PFSK-1 (cell line): ENCODE results near the gene IL1R2.

Experiments
- POLR2AphosphoS5 ChIP-seq: IDR thresholded peaks from 2 replicates; pipeline ENCODE4 v1.6.1; 2012; ENCODE audit warnings: low read depth, mild to moderate bottlenecking, control low read depth, low read length, moderate library complexity
- TAF1 ChIP-seq: IDR thresholded peaks from 2 replicates; pipeline ENCODE4 v1.6.1; 2012; ENCODE audit warnings: low read length, control low read depth, borderline replicate concordance; ENCODE audit not compliant: insufficient read depth
- TF ChIP-seq, protein P1 (sequence below), 2 experiments: IDR thresholded peaks; 2 replicates each; pipeline versions ENCODE4 v1.6.1 to v1.8.0; 2011 to 2012; ENCODE audit warnings: low read depth in 2 of 2, low read length in 2 of 2, control low read depth in 1 of 2, inconsistent platforms in 1 of 2, mild to moderate bottlenecking in 1 of 2, moderate library complexity in 1 of 2; ENCODE audit not compliant: insufficient read depth in 1 of 2

DNA sequence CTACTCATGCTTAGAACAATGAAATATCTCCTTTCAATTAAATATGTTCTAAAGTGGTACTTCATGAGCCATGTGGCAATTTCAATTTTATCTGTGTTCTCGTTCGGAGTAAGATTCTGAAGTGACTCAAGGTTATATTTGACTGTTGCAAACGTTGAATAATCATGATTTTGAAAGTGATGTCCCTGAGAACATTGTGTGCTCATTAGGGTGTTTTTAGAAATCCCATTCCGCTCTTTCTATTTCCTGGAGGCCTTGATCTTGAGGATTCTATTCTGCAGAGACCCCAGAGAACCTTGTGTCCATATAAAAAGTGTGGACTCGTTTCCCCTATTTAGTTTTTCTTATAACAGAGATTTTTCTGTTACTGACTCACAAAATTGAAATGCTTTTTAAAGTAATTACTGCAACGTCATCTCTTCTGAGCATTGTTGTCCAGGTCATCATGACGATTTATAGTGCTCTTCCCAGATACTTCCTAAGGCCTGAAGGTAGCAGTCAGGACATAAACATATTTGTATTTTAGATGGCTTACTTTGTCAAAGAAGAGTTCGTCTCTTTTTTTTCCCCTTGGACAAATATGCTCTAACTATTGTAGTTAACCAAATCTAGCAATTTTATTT, 27.2 kb downstream of the IL1R2 start:
- TF ChIP-seq POLR2AphosphoS5 (no peak), TAF1 (no peak)
- TF ChIP-seq, protein P1, sequence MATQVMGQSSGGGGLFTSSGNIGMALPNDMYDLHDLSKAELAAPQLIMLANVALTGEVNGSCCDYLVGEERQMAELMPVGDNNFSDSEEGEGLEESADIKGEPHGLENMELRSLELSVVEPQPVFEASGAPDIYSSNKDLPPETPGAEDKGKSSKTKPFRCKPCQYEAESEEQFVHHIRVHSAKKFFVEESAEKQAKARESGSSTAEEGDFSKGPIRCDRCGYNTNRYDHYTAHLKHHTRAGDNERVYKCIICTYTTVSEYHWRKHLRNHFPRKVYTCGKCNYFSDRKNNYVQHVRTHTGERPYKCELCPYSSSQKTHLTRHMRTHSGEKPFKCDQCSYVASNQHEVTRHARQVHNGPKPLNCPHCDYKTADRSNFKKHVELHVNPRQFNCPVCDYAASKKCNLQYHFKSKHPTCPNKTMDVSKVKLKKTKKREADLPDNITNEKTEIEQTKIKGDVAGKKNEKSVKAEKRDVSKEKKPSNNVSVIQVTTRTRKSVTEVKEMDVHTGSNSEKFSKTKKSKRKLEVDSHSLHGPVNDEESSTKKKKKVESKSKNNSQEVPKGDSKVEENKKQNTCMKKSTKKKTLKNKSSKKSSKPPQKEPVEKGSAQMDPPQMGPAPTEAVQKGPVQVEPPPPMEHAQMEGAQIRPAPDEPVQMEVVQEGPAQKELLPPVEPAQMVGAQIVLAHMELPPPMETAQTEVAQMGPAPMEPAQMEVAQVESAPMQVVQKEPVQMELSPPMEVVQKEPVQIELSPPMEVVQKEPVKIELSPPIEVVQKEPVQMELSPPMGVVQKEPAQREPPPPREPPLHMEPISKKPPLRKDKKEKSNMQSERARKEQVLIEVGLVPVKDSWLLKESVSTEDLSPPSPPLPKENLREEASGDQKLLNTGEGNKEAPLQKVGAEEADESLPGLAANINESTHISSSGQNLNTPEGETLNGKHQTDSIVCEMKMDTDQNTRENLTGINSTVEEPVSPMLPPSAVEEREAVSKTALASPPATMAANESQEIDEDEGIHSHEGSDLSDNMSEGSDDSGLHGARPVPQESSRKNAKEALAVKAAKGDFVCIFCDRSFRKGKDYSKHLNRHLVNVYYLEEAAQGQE (IDR thresholded peaks at IDR 0.05; ENCODE audit: insufficient read depth in 1 of 2, low read depth in 2 of 2, low read length in 2 of 2): no peak
